Measurements from ENCODE around the gene PLXNA4. TPM values are rescaled to one million over a fixed set of nuclear protein-coding genes. Genes with fewer than 3 reads are reported as not detected.
A peak's percentile ranks its signal among the peaks of the same experiment; 100 is the strongest.

The PLXNA4 gene
- total and polyA plus RNA-seq, 9 of the 15 experiments (the other 6 are each of a cell fraction or from before 2014, with no cell fraction given) = under 0.01 to 0.09 TPM; not detected in 7

- TF ChIP-seq SMAD3 (CRISPR knock-in tag; conservative IDR thresholded peaks at IDR 0.05) (peak; percentile 47; the same call in 1 of the 2 replicates), SRSF7 (optimal IDR thresholded peaks at IDR 0.05; ENCODE audit: low read depth, low read length) (no peak), RUNX1 (IDR thresholded peaks at IDR 0.05; ENCODE audit: low read depth) (peak; percentile 77; the same call in 1 of the 2 replicates), NR1H2 (CRISPR knock-in tag; IDR thresholded peaks at IDR 0.05) (no peak), ZNF507 (tag; conservative IDR thresholded peaks at IDR 0.05) (no peak), ZNF324 (CRISPR knock-in tag; IDR thresholded peaks at IDR 0.05) (no peak), CHCHD3 (CRISPR knock-in tag; IDR thresholded peaks at IDR 0.05) (no peak), ZNF175 (CRISPR knock-in tag; IDR thresholded peaks at IDR 0.05; ENCODE audit: low read depth) (peak; percentile 87; the same call in 1 of the 2 replicates), TGIF2 (CRISPR knock-in tag; IDR thresholded peaks at IDR 0.05) (no peak), RFX1 (IDR thresholded peaks at IDR 0.05) (no peak), JUN (IDR thresholded peaks at IDR 0.05; ENCODE audit: borderline replicate concordance, low read depth, low read length) (no peak), JUN (CRISPR knock-in tag; IDR thresholded peaks at IDR 0.05; ENCODE audit: borderline replicate concordance) (no peak), USF2 (CRISPR knock-in tag; IDR thresholded peaks at IDR 0.05) (peak; percentile 55), CHAMP1 (IDR thresholded peaks at IDR 0.05) (no peak), L3MBTL2 (IDR thresholded peaks at IDR 0.05) (no peak), POU5F1 (IDR thresholded peaks at IDR 0.05; ENCODE audit: borderline replicate concordance, low read depth, low read length, partially characterized antibody) (no peak), GTF2A2 (tag; IDR thresholded peaks at IDR 0.05) (no peak), ETV5 (CRISPR knock-in tag; IDR thresholded peaks at IDR 0.05; ENCODE audit: low read depth) (peak; percentile 89), ETS2 (tag; IDR thresholded peaks at IDR 0.05; ENCODE audit: borderline replicate concordance, poor library complexity, severe bottlenecking) (no peak)
- TF ChIP-seq, protein P1, sequence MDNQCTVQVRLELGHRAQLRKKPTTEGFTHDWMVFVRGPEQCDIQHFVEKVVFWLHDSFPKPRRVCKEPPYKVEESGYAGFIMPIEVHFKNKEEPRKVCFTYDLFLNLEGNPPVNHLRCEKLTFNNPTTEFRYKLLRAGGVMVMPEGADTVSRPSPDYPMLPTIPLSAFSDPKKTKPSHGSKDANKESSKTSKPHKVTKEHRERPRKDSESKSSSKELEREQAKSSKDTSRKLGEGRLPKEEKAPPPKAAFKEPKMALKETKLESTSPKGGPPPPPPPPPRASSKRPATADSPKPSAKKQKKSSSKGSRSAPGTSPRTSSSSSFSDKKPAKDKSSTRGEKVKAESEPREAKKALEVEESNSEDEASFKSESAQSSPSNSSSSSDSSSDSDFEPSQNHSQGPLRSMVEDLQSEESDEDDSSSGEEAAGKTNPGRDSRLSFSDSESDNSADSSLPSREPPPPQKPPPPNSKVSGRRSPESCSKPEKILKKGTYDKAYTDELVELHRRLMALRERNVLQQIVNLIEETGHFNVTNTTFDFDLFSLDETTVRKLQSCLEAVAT (IDR thresholded peaks at IDR 0.05) = peak in 1 of 2 experiments; percentile 71; a peak in 1 of 4 replicates
- TF ChIP-seq, protein P2, sequence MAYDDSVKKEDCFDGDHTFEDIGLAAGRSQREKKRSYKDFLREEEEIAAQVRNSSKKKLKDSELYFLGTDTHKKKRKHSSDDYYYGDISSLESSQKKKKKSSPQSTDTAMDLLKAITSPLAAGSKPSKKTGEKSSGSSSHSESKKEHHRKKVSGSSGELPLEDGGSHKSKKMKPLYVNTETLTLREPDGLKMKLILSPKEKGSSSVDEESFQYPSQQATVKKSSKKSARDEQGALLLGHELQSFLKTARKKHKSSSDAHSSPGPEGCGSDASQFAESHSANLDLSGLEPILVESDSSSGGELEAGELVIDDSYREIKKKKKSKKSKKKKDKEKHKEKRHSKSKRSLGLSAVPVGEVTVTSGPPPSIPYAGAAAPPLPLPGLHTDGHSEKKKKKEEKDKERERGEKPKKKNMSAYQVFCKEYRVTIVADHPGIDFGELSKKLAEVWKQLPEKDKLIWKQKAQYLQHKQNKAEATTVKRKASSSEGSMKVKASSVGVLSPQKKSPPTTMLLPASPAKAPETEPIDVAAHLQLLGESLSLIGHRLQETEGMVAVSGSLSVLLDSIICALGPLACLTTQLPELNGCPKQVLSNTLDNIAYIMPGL (CRISPR knock-in tag; IDR thresholded peaks at IDR 0.05) = no peak
These were observed 86.5 kb downstream of the PLXNA4 start (continued) for GRCh38 chr7:132489776-132490237.
